Subcutaneous abdominal adipose tissue (tissue), 5 donors: ENCODE measurements around the gene EDARADD.

Source experiments
- H3K27ac ChIP-seq: one replicate; pipeline ENCODE4 v1.7.0; 2013; ENCODE audit warnings: low read depth, mild to moderate bottlenecking, inconsistent platforms, low read length, moderate library complexity
- H3K27me3 ChIP-seq, 5 donors: one replicate each; pipeline ENCODE4 v1.7.0; 2013; ENCODE audit warnings: low read length in 5 of 5, inconsistent platforms in 1 of 5; ENCODE audit not compliant: control insufficient read depth in 5 of 5, insufficient read depth in 4 of 5
- H3K36me3 ChIP-seq, 5 donors: one replicate each; pipeline ENCODE4 v1.7.0; 2013; ENCODE audit warnings: low read length in 5 of 5; ENCODE audit not compliant: control insufficient read depth in 5 of 5, insufficient read depth in 5 of 5
- H3K4me1 ChIP-seq, 5 donors: one replicate each; pipeline ENCODE4 v1.7.0; 2013; ENCODE audit warnings: low read length in 5 of 5, mild to moderate bottlenecking in 3 of 5, moderate library complexity in 1 of 5; ENCODE audit not compliant: control insufficient read depth in 5 of 5, insufficient read depth in 5 of 5
- H3K4me3 ChIP-seq, 5 donors: one replicate each; pipeline ENCODE4 v1.7.0; 2013; ENCODE audit warnings: low read length in 5 of 5, low read depth in 1 of 5
- H3K9ac ChIP-seq, 5 donors: one replicate each; pipeline ENCODE4 v1.7.0; 2013; ENCODE audit warnings: low read length in 5 of 5, mild to moderate bottlenecking in 4 of 5, moderate library complexity in 3 of 5
- H3K9me3 ChIP-seq, 5 donors: one replicate each; pipeline ENCODE4 v1.7.0; 2013; ENCODE audit warnings: low read length in 5 of 5; ENCODE audit not compliant: control insufficient read depth in 5 of 5
- donor health status: healthy.
- donor health status: healthy.
- donor health status: healthy.
- donor health status: healthy.
- donor health status: healthy.

The EDARADD gene

GRCh38 chr1:236401698-236402097 is 7.6 kb downstream of the EDARADD start:
- Histone ChIP-seq H3K36me3 (no peaks in the 10 kb centered on the region), H3K27ac (no peak overlapping the region), H3K4me1 (peaks cover 0 to 5% (median 0%) of the 10 kb centered on the region in 5 donors), H3K4me3 (no peak overlapping the region), H3K27me3 (peaks cover 3 to 12% (median 7%) of the 10 kb centered on the region in 5 donors), H3K9me3 (no peaks in the 10 kb centered on the region), H3K9ac (no peak overlapping the region)

DNA sequence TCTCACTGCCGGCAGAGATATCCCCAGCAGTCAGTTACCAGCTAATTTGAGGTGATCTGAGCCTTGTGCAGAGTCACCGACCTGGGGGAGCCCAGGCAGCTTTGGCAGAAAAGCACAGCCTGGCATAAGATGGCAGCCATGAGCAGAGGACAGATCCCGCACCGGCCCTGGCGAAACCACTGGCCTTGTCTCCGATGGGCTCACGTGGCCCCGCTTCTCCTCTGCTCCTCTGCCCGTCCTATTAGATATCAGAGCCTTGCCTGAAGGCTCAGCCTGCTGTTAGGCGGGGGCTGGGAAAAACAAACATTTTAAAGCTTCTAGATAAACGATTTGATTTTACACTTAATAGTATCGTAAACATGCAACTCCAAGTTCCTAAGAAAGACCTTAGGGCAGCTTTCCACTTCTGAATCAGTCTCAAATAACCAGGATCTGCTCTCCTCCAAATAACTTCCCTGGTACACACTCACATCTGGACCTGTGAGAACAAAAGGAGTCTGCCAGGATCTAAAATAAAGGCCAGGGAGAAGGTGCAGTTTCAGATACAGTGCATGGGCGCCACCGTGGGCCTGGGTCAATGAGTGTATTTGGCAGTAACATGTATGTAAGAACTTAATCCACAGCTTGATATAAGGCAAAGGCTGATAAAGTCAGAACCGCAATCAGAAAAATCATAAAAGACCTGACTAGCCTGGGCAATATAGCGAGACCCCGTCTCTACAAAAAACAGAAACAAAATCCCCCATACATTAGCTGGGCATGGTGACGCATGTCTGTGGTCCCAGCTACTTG is 10.0 kb downstream of the EDARADD start:
- H3K4me1 ChIP-seq = peaks cover 0 to 5% (median 0%) of the 10 kb centered on the region in 5 donors
- H3K9ac ChIP-seq = no peak overlapping the region
- no peak overlapping the region for H3K27ac ChIP-seq
- no peaks in the 10 kb centered on the region for H3K9me3 ChIP-seq
- no peak overlapping the region for H3K4me3 ChIP-seq
- no peaks in the 10 kb centered on the region for H3K36me3 ChIP-seq
- peaks cover 0 to 3% (median 0%) of the 10 kb centered on the region in 5 donors for H3K27me3 ChIP-seq

DNA sequence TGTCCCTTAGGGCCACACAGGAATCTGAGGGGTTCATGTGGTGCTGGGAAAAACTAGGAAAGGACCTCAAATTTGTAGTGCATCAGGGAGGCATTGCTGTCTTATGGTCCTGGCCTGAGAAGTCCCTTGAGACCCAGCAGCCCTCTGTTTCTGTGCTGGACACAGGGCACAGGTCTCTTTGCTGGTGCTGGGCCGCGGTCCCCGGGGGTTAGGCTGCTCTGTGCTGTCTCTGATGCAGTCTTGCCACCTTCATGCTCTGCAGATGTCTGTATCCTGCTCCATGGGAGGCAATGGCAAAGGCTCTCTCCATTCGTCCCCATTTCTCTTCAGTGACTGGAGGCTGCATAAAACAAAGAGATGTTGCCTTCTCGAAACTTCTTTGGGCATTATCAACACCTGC is 13.0 kb downstream of the EDARADD start:
- Histone ChIP-seq H3K4me3 (no peak overlapping the region), H3K9ac (no peak overlapping the region), H3K27me3 (no peaks in the 10 kb centered on the region), H3K27ac (no peak overlapping the region), H3K9me3 (no peaks in the 10 kb centered on the region), H3K4me1 (no peaks in the 10 kb centered on the region), H3K36me3 (no peaks in the 10 kb centered on the region)

GRCh38 chr1:236413688-236414087 is 19.6 kb downstream of the EDARADD start:
- Histone ChIP-seq H3K36me3 (no peaks in the 10 kb centered on the region), H3K4me3 (no peak overlapping the region), H3K27ac (no peak overlapping the region), H3K9ac (no peak overlapping the region), H3K4me1 (peaks cover 0 to 3% (median 0%) of the 10 kb centered on the region in 5 donors), H3K9me3 (no peaks in the 10 kb centered on the region), H3K27me3 (peaks cover 0 to 2% (median 0%) of the 10 kb centered on the region in 5 donors)

GRCh38 chr1:236416165-236416564 is 22.1 kb downstream of the EDARADD start:
- H3K27ac ChIP-seq = no peak overlapping the region
- H3K4me1 ChIP-seq = peaks cover 0 to 3% (median 0%) of the 10 kb centered on the region in 5 donors
- no peak overlapping the region for H3K4me3 ChIP-seq
- H3K9me3 ChIP-seq = no peaks in the 10 kb centered on the region
- H3K27me3 ChIP-seq = peaks cover 0 to 2% (median 0%) of the 10 kb centered on the region in 5 donors
- H3K9ac ChIP-seq = no peak overlapping the region
- H3K36me3 ChIP-seq = no peaks in the 10 kb centered on the region

DNA sequence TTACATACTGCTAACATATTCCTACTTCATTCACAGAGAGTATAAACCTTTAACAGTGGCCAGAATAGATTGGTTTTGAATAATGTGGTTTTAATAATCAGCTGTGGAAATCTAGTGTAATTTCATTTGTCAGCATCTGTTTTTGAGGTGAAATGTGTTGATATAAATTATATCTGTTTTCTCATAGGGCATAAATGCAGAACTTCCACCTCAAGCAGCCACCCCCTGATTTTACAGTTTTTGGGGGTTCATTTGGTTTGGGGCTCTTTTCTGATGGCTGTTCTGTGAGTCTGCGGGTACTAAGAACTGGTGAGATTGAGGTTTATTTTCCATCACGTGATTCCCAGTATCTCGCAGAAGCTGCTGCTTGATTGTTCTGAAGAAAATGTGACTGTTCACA is 23.2 kb downstream of the EDARADD start:
- Histone ChIP-seq H3K9me3 (no peaks in the 10 kb centered on the region), H3K36me3 (no peaks in the 10 kb centered on the region), H3K4me1 (peaks cover 0 to 3% (median 0%) of the 10 kb centered on the region in 5 donors), H3K27me3 (peaks cover 0 to 2% (median 0%) of the 10 kb centered on the region in 5 donors), H3K9ac (no peak overlapping the region), H3K4me3 (no peak overlapping the region), H3K27ac (no peak overlapping the region)

- Histone ChIP-seq H3K9me3 (no peaks in the 10 kb centered on the region), H3K36me3 (no peaks in the 10 kb centered on the region), H3K4me3 (no peak overlapping the region), H3K27me3 (peaks cover 0 to 2% (median 0%) of the 10 kb centered on the region in 5 donors), H3K27ac (no peak overlapping the region), H3K9ac (no peak overlapping the region), H3K4me1 (peaks cover 0 to 3% (median 0%) of the 10 kb centered on the region in 5 donors)
Observed at GRCh38 chr1:236419502-236419901, 25.4 kb downstream of the EDARADD start.

DNA sequence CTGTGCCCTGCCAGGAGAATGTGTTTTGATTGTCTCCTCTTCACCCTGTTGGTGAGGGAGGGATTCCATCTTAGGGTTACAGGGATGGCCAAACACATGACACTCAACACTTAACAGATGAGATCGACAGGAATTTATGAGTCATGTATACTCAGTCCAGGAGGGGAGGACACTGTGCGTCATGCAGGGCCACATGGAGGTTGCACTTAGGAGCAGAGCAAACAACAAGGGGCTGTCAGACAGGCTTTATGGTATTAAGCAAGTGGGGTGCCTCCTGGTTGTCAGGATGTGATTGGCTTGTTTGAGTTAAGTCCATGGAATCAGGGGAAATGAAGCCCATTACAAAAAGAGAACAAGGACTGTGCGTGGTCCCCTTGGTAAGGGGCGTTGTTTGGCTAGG is 26.9 kb downstream of the EDARADD start:
- Histone ChIP-seq H3K27ac (no peak overlapping the region), H3K36me3 (no peaks in the 10 kb centered on the region), H3K4me3 (no peak overlapping the region), H3K27me3 (no peaks in the 10 kb centered on the region), H3K9ac (no peak overlapping the region), H3K9me3 (no peaks in the 10 kb centered on the region), H3K4me1 (peaks cover 0 to under 1% (median 0%) of the 10 kb centered on the region in 5 donors)

DNA sequence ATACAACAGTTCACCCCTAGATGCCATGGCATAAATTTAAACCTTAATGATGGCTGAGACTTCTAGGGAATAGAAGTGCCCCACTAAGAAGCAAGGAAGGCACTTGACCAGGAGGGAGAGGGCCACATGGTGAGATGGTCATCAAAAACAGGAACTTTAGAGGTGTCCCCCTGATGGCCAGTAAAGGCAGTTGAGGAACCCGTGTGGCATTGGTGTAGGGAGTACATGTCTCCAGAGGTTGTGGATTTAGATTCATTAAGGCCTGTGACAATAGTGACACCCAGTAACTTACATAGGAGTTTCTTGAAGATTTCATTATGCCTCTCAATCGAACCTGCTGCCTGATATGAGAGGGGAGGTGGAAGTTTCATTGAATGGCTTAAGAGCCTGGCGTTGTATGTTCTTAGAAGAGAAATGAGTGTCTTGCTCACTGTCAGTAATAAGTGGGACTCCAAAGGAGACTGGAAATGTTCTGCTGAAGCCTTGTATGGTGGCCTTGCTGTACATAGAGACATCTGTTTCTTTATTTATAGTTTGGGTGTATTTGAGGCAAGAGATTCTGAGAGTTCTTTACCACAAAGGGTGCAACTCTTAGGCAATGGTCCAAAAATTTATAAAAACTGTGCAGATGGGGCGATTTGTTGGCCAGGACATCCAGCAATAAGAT is 27.9 kb downstream of the EDARADD start:
- Histone ChIP-seq H3K36me3 (no peaks in the 10 kb centered on the region), H3K27ac (no peak overlapping the region), H3K27me3 (no peaks in the 10 kb centered on the region), H3K9me3 (no peaks in the 10 kb centered on the region), H3K9ac (no peak overlapping the region), H3K4me3 (no peak overlapping the region), H3K4me1 (no peaks in the 10 kb centered on the region)

DNA sequence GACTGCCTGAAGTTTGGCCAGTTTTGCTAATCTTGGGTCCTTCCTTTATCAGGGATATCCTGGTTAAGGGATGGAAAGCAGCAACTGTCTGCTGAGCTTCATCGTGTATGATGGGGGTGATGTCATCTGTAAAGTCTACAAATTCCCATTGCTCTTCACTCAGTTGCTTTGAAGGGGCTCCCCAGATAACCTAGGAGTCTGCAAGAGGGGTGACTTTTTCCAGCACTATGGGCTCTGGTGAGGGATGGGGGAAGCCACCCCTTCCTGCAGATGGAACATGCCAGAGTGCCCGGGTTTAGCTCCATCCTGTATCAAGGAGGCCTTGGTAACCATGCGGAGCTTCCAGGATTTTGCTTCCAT is 28.4 kb downstream of the EDARADD start:
- Histone ChIP-seq H3K27me3 (no peaks in the 10 kb centered on the region), H3K9ac (no peak overlapping the region), H3K36me3 (no peaks in the 10 kb centered on the region), H3K4me3 (no peak overlapping the region), H3K27ac (no peak overlapping the region), H3K4me1 (no peaks in the 10 kb centered on the region), H3K9me3 (no peaks in the 10 kb centered on the region)
